ENCODE measurements around the gene OTUB2.

Gene OTUB2

GRCh38 chr14:94048691-94049624 lies 22.8 kb downstream of the OTUB2 start:
- no peak for TF ChIP-seq CTCF (conservative IDR thresholded peaks at IDR 0.05; ENCODE audit: low read length)
- no peak overlapping the region for H3K4me3 ChIP-seq (ENCODE audit: low read length)
- DNase-seq (ENCODE audit: low read depth): no peak

- H3K4me3 ChIP-seq (ENCODE audit: low read length): no peak overlapping the region
- no peak for TF ChIP-seq CTCF (conservative IDR thresholded peaks at IDR 0.05; ENCODE audit: low read length)
- DNase-seq (ENCODE audit: low read depth): no peak
These were observed 23.5 kb downstream of the OTUB2 start for GRCh38 chr14:94049625-94050023.

GRCh38 chr14:94050231-94050880 lies 24.2 kb downstream of the OTUB2 start:
- TF ChIP-seq CTCF (conservative IDR thresholded peaks at IDR 0.05; ENCODE audit: low read length): no peak
- no peak for DNase-seq (ENCODE audit: low read depth)

GRCh38 chr14:94051115-94051514 lies 25.0 kb downstream of the OTUB2 start:
- peak; percentile 53 for TF ChIP-seq CTCF (conservative IDR thresholded peaks at IDR 0.05; ENCODE audit: low read length)
- peak; percentile 37 for DNase-seq (ENCODE audit: low read depth)
- H3K4me3 ChIP-seq (ENCODE audit: low read length): no peak overlapping the region

More at GRCh38 chr14:94050231-94050880, 24.2 kb downstream of the OTUB2 start:
- H3K4me3 ChIP-seq (ENCODE audit: low read length): no peak overlapping the region

GRCh38 chr14:94051779-94052178 lies 25.6 kb downstream of the OTUB2 start:
- no peak overlapping the region for H3K4me3 ChIP-seq (ENCODE audit: low read length)
- no peak for TF ChIP-seq CTCF (conservative IDR thresholded peaks at IDR 0.05; ENCODE audit: low read length)
- DNase-seq (ENCODE audit: low read depth): no peak

- no peak for DNase-seq (ENCODE audit: low read depth)
- no peak for TF ChIP-seq CTCF (conservative IDR thresholded peaks at IDR 0.05; ENCODE audit: low read length)
- no peak overlapping the region for H3K4me3 ChIP-seq (ENCODE audit: low read length)
These were observed 26.1 kb downstream of the OTUB2 start for GRCh38 chr14:94052199-94052598.
